GM23338 (cell line): ENCODE measurements around the gene WDR91. TPM values are rescaled to one million over a fixed set of nuclear protein-coding genes. Genes with fewer than 3 reads are reported as not detected.

Experiments used
- ATAC-seq: fragments of 200-7000 bp; cut with Tn5 transposase; 3 replicates; pipeline ENCODE4 v1.9.1; 2020
- DNase-seq: peaks from one replicate; pipeline ENCODE4 v3.0.0-alpha.2; 2015; ENCODE audit warnings: low spot score
- H2AFZ ChIP-seq: fragments of 200-600 bp; sonication (generic); 2 replicates; pipeline ENCODE4 v1.8.0; 2016; ENCODE audit warnings: antibody characterized with exemption, mild to moderate bottlenecking, moderate library complexity
- H3F3A ChIP-seq: fragments of 200-600 bp; sonication (generic); replicated peaks from 2 replicates; pipeline ENCODE4 v1.8.0; 2017; ENCODE audit warnings: antibody characterized with exemption, mixed run types, low read depth
- H3K27ac ChIP-seq: fragments of 200-600 bp; sonication (generic); 2 replicates; pipeline ENCODE4 v1.6.1; 2016; ENCODE audit warnings: low read depth
- H3K27me3 ChIP-seq: fragments of 200-600 bp; sonication (generic); 2 replicates; pipeline ENCODE4 v1.8.0; 2016; ENCODE audit warnings: mild to moderate bottlenecking, mixed run types, moderate library complexity; ENCODE audit not compliant: insufficient read depth
- H3K36me3 ChIP-seq: fragments of 200-600 bp; sonication (generic); 2 replicates; pipeline ENCODE4 v1.8.0; 2016; ENCODE audit warnings: mild to moderate bottlenecking; ENCODE audit not compliant: insufficient read depth
- H3K4me1 ChIP-seq: fragments of 200-600 bp; sonication (generic); 2 replicates; pipeline ENCODE4 v1.8.0; 2016; ENCODE audit warnings: mild to moderate bottlenecking, moderate library complexity; ENCODE audit not compliant: insufficient read depth
- H3K4me2 ChIP-seq: fragments of 200-600 bp; sonication (generic); 2 replicates; pipeline ENCODE4 v1.7.1; 2017; ENCODE audit warnings: mixed run types
- H3K4me3 ChIP-seq: fragments of 200-600 bp; sonication (generic); 2 replicates; pipeline ENCODE4 v1.6.1; 2016; ENCODE audit warnings: mixed run types
- H3K79me2 ChIP-seq: fragments of 200-600 bp; sonication (generic); replicated peaks from 2 replicates; pipeline ENCODE4 v1.8.0; 2017; ENCODE audit warnings: mild to moderate bottlenecking; ENCODE audit not compliant: insufficient read depth
- H3K9me2 ChIP-seq: fragments of 200-600 bp; sonication (generic); 2 replicates; pipeline ENCODE4 v1.8.0; 2017; ENCODE audit not compliant: insufficient read depth
- H4K20me1 ChIP-seq: fragments of 200-600 bp; sonication (generic); replicated peaks from 2 replicates; pipeline ENCODE4 v1.8.0; 2017; ENCODE audit warnings: mild to moderate bottlenecking; ENCODE audit not compliant: insufficient read depth
- H3K27ac Mint-ChIP-seq: 2 replicates; pipeline ENCODE4 v1.8.0; 2020; ENCODE audit warnings: inconsistent platforms, mild to moderate bottlenecking, moderate library complexity, mixed read lengths
- H3K27me3 Mint-ChIP-seq: 3 replicates; pipeline ENCODE4 v1.8.0; 2022; ENCODE audit warnings: low read depth, mild to moderate bottlenecking, moderate library complexity, mixed read lengths, inconsistent platforms; ENCODE audit not compliant: insufficient read depth, poor library complexity
- H3K36me3 Mint-ChIP-seq: 3 replicates; pipeline ENCODE4 v1.8.0; 2021; ENCODE audit warnings: low read depth, mild to moderate bottlenecking, inconsistent platforms, moderate library complexity, mixed read lengths
- H3K4me1 Mint-ChIP-seq: 3 replicates; pipeline ENCODE4 v1.8.0; 2020; ENCODE audit warnings: mild to moderate bottlenecking, inconsistent platforms, mixed read lengths
- H3K4me3 Mint-ChIP-seq: 3 replicates; pipeline ENCODE4 v1.8.0; 2021; ENCODE audit warnings: moderate library complexity, mild to moderate bottlenecking, inconsistent platforms, mixed read lengths
- H3K9me3 Mint-ChIP-seq: 3 replicates; pipeline ENCODE4 v1.8.0; 2020; ENCODE audit warnings: moderate library complexity, mild to moderate bottlenecking, inconsistent platforms, mixed read lengths
- ETS1 ChIP-seq: IDR thresholded peaks from 2 replicates; pipeline ENCODE4 v1.6.1; 2016; ENCODE audit warnings: antibody characterized with exemption
- EZH2phosphoT487 ChIP-seq: fragments of 200-600 bp; sonication (generic); IDR thresholded peaks from one replicate; pipeline ENCODE4 v1.8.1; 2018; ENCODE audit warnings: antibody characterized with exemption; ENCODE audit not compliant: unreplicated experiment
- JUNB ChIP-seq: IDR thresholded peaks from one replicate; pipeline ENCODE4 v1.6.1; 2016; ENCODE audit warnings: antibody characterized with exemption; ENCODE audit not compliant: unreplicated experiment
- POLR2AphosphoS5 ChIP-seq: IDR thresholded peaks from 2 replicates; pipeline ENCODE4 v1.6.1; 2016; ENCODE audit warnings: antibody characterized with exemption, low read depth
- REST ChIP-seq: IDR thresholded peaks from one replicate; pipeline ENCODE4 v1.6.1; 2018; ENCODE audit warnings: antibody characterized with exemption; ENCODE audit not compliant: unreplicated experiment
- ZNF114 ChIP-seq: fragments of 250-450 bp; sonication (Bioruptor Pico); IDR thresholded peaks from 2 replicates; pipeline ENCODE4 v1.5.0; 2020; ENCODE audit warnings: mild to moderate bottlenecking, moderate library complexity
- ZNF331 ChIP-seq: fragments of 250-450 bp; sonication (Bioruptor Pico); IDR thresholded peaks from 2 replicates; pipeline ENCODE4 v1.5.0; 2020; ENCODE audit warnings: low read depth, mild to moderate bottlenecking, moderate library complexity
- ZNF462 ChIP-seq: fragments of 250-450 bp; sonication (Bioruptor Pico); IDR thresholded peaks from 2 replicates; pipeline ENCODE4 v1.5.0; 2020; ENCODE audit warnings: mild to moderate bottlenecking, moderate library complexity
- polyA plus RNA-seq: library from polyadenylated mRNA; unstranded; fragments of >200 nt; fragmentation: Nextera tagmentation; extraction: Ambion mirVana; gene quantifications from 2 replicates; pipeline ENCODE4 v1.2.1, GENCODE V29; 2016
- total RNA-seq: library from RNA; depleted of rRNA; stranded (reverse); fragments of >200 nt; shearing (Covaris generic); gene quantifications from 2 replicates; pipeline ENCODE4 v1.2.3, GENCODE V29; 2014

The WDR91 gene
- total and polyA plus RNA-seq, 2 experiments from 2014 or later, result 5.8 to 32.6 TPM

GRCh38 chr7:135168001-135168400, 43.3 kb downstream of the WDR91 start:
- Histone ChIP-seq H2AFZ (no peak overlapping the region), H4K20me1 (peaks cover 4% of the 10 kb centered on the region; the same call in 1 of the 2 replicates), H3K4me3 (no peak overlapping the region), H3K27me3 (no peaks in the 10 kb centered on the region), H3K4me1 (peaks cover 20% of the 10 kb centered on the region), H3K27ac (no peak overlapping the region), H3K36me3 (peaks cover 10% of the 10 kb centered on the region; the same call in 1 of the 2 replicates), H3K4me2 (no peak overlapping the region), H3F3A (peaks cover 7% of the 10 kb centered on the region), H3K79me2 (peaks cover 16% of the 10 kb centered on the region), H3K9me2 (no peaks in the 10 kb centered on the region)
- H3K4me1 Mint-ChIP-seq, result peaks cover 34% of the 10 kb centered on the region
- peaks cover 25% of the 10 kb centered on the region for H3K27me3 Mint-ChIP-seq
- peaks cover 67% of the 10 kb centered on the region for H3K36me3 Mint-ChIP-seq
- TF ChIP-seq POLR2AphosphoS5 (no peak), REST (no peak), ZNF462 (no peak), JUNB (no peak), ETS1 (no peak), ZNF114 (CRISPR knock-in tag) (no peak), EZH2phosphoT487 (no peak), ZNF331 (CRISPR knock-in tag) (no peak)
- H3K4me3 Mint-ChIP-seq, result no peak overlapping the region
- H3K27ac Mint-ChIP-seq, result no peak overlapping the region
- ATAC-seq, result no peak
- no peak for DNase-seq
- H3K9me3 Mint-ChIP-seq, result peaks cover 8% of the 10 kb centered on the region
